NCI-H1417 (cell line): ENCODE results near the gene PGM5.

Source experiments
- DNase-seq, 3 experiments: peaks; one replicate each; lab custom pipeline; 2025; lab: John Stamatoyannopoulos, UW

PGM5 gene

DNA sequence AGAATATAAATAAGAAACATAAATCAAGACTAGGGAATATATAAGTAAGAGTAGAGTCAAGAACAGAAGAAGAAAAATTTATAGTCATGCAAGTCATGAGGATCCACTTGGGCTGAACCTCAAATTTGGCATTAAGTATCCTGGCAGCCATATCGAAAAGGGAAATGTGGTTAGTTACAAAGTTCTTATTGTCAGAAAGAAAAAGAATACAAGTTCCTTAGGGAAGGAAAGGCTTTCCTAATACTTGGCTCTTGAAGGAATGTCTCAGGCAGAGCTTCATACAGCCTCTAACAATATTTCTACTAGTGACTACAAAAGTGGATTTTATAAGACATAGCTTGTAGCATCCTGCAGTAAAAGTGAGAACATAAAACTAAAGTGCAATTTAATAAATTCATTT is 138.8 kb downstream of the PGM5 start:
- no peak for DNase-seq

DNA sequence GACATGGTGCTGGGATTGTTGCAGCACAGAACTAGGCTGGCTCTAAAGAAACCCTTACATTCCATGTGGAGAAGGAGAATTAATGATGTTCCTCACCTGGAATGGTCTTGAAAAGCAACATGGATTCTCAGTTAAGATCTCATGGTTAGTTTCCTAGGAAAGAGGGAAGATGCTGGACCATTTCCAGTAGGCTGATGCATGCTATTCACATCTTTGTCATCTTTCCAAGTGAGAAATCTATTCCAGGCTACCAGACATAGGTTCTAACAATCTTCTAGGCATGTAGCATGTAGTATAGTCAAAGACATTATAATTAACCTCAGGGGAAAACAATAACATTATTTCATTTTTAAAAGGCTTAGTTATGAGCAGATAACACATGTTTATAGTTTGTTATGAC is 139.9 kb downstream of the PGM5 start:
- DNase-seq: no peak

DNA sequence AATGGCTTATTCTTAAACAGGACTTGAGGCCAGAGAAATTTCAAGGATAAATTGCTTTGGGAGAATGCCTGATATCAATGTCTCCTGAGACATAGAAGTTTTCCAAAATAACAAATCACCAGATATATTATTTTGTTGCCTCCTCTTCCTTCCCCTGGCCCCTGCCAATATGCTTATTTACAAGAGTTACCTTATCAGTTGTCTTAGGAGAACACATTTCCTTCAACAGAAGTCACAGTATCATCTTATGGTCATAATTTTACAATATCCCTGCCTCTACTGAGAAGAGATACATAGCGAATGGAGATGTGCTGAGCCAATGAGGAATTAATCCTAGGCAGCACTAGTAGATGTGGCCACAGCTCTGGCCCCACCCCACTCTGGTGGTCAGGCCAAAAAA is 141.2 kb downstream of the PGM5 start:
- DNase-seq: no peak

DNA sequence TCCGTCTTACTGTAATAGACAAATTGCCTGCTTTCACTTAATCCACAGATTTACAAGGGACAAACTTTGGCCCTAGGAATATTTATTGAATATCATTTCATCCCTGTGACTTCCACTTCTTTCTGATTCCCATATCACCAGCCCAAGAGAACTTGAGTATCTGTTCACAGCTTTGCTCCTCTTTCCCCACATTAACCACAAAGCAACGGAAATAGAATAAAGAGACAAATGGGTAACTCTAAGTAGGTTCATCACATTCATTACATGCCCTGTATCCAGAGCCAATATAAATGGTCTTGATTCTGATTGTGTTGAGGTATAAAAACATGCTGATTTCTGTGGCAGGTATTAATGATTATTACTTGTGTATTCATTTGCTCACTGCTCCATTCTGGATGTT is 142.4 kb downstream of the PGM5 start:
- no peak for DNase-seq

DNA sequence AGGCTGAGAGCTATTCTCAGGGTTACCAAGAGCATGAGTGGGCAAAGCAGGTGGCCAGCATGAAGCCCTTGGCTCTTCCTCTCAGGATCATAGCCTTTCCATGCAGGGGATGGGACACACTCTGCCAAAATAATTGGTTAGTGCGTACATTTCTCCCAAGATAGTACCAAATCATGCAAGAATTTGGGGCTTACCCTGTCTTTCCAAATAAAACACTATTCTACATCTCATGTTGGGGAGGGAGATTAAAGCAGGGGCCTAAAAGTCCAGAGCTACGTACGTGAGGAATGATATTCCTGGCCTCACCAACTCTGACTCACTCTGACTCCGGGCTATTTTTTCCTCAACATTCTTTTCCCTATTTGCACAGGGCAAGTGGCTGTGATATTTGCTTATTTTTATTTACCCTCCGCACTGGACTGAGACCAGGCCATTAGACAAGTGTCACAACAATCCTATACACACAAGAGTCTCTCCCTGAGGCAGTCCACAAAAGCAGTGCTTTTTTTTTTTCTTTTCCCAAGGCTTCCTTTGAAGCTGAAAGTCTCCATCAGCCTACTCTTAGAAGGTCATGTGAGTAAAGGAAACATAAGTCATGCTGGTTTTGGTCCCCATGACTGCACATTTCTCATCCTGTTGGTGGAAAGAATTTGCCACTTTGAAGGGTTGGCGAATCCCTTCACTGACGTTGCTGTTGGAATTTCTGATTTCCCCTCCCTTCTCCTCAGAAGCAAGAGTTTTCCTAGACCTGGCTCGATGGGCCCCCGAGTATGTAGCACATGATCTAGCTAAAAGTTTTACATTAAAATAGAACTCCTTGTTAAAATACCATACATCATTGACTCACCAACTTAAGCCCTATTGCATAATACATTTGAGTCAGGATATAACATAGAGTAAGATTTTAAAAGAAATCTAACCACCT is 144.3 kb downstream of the PGM5 start:
- peak in 1 of 3 experiments; percentile 38 for DNase-seq

DNA sequence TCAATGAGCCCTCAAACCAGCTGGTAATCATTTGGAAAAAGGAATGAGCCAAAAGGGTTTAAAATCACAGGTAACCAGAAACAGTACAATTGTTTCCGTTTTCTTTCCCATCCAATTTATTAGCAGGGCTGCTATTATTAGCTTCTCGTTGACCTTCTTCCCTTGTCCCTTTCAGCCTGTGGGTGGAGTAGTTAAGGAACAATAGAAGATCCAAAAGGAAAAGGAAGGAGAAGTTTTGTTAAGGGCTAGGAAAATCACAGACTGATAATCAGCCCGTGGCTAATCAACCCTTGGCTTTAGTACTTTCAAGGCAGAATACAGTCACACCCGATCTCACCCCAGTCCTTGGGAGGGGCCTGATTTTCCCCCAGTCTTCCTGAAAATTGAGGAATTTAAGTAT is 145.9 kb downstream of the PGM5 start:
- no peak for DNase-seq

DNA sequence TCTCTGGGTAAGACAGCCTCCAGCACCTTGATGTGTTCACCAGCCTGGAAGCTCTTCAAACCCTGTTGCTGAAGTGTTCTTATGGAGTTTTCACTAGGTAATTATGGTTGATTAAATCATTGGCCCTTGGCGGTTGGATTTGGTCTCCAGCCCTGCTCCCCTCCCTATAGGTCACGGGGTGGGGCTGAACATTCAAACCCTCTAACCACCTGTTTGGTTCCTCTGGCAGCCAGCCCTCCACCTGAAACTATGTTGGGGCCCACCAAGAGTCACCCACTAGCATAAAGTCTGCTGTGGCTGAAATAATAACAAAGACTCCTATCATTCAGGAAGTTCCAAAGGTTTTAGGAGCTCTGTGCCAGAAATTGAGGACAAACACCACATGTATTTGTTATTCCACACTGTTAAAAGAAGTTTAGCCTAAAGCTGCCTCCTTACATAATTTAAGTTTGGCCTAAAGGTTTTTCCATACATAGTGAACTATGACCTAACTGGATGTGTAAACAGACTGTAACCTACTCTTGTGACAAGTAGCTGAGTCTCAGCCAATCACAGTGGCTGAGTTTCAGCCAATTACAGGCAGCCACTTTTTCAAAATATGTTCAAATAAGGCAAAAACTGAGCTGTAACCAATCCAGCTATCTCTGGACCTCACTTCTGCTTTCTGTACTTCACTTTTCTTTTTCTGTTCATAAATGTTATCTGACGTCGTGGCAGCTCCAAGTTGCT is 149.4 kb downstream of the PGM5 start:
- DNase-seq: peak in 1 of 3 experiments; percentile 26

DNA sequence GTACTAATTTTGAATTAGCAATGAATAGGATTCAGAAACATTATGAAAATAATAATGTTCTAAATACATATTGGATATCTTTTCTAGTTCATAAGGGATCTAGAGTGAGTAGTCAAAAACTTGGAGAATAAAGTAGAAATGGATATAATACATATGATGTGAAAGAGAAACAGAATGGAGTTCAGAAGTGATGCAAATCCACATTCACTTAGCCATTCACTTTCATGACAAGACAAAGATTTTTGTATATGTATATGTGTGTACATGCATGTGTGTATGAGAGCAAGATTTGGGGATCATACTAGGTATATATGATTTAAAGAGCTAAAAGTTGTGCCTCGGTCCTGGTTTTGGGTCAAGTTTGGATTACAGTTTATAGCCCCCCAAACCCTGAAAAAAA is 150.1 kb downstream of the PGM5 start:
- no peak for DNase-seq

DNA sequence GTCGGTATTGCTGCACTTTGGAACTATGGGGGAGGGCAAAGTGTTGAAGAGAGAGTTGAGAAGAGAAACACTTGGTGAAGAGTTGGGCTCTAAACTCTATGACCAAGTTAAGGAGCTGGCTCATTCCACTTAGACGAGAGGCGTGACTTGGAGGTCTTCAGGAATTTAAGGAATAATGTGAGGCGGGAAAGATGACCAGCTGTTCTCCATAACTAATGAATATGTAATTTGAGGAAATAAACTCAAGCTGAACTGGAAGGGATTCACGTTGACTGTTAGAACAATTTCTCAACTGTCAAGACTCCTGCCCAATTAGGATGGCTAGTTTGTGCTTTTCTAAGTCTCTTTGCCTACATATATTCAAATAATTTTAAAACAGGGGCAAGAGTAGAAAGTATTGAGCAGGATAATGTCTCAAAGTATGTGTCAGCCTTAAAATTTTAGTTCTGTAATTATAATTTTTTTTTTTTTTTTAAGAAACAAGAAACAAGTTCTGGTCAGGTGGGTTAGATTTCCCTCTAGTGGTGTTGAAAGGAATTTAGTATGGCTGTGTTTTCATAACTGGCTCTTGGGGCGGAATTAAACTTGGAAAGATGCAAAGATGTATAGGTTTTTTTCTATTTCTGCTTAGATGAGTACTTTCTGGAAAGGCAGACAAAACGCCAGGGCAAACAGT is 150.9 kb downstream of the PGM5 start:
- DNase-seq: peak in 1 of 3 experiments; percentile 61

DNA sequence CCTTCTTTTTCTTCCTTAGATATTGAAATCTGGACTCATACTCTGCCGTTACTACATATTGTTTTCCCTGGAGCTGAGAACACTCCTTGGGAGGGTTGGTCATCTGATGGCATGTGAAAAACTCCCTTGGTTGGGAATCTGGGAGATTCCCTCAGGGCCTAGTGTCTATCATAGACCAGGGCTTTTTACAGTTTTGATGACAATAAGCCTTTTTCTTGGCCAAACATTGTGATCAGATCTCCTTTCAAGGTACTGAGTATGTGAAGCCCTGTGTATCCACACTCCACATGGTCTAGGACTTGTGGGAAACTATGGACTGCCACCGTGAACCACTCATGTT is 151.4 kb downstream of the PGM5 start:
- DNase-seq: no peak

DNA sequence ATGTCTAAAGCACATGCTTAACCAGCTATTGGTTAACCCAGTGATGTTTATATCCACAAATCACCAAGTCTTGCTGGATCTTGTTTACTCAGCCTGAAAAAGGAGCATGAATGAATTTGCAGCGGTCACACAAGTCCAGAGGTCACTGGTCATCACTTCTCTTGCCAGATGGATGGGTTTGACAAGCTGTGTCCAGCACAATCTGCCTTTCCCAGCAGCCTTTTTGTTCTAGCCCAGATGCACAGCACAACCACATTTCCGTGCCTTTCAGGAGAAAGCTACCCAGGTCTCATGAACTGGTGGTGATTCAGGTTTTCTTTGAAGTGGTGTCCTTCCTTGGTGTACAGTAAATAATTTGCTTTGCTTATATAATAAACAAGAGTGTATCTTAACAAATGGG is 152.1 kb downstream of the PGM5 start:
- DNase-seq: no peak

DNA sequence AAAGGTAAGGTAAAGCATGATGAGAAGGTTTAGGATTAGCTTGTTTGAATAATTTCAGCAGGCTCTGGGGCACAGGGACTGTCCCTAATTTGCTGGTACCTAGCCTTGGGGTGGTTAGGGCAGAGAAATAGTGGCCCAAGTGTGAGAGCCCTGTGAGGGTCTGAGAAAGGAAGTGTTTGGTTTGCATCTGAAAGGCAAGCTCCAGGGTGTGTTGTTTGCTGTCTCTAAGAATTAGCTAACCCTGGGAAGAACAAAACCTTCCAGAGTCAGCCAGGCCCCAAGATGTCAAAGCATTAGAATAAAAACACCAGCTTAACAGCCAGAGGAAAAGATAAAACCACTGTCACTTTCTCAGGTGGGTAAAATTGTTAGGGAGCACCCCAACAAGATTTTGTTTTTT is 153.3 kb downstream of the PGM5 start:
- DNase-seq: no peak

DNA sequence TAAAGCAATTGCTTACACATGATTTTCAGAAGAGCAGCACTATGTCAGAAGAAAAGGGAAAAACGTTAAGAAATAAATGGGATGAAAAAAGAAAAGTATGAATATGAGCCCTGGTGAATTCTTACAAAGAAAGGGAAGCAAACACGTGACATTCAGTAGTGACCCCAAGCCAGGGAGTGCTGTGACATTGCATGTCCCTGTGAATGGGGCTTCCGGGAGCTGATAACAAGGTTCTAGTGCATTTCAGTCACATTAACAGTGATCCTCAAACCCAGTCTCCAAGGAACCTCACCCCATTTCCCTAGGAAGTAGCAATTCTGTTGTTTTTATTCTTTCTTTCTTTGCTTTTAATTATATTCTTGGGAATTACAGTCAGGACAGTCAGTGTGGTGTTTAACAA is 157.0 kb downstream of the PGM5 start:
- no peak for DNase-seq

DNA sequence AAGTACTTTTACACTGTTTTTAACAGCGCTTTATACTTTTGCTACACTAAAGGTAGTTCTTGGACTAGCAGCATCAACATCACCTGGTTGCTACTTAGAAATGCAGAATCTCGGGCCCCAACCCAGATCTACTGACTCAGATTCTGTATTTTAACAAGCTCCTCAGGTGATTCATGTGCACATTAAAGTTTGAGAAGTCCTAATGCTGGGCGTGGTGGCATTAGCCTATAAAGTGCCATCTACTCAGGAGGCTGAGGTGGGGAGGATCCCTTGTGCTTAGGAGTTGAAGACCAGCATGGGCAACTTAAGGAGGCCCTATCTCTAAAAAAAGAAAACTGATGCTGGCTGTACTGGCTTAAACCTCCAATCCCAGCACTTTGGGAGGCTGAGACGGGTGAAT is 157.6 kb downstream of the PGM5 start:
- DNase-seq: no peak

DNA sequence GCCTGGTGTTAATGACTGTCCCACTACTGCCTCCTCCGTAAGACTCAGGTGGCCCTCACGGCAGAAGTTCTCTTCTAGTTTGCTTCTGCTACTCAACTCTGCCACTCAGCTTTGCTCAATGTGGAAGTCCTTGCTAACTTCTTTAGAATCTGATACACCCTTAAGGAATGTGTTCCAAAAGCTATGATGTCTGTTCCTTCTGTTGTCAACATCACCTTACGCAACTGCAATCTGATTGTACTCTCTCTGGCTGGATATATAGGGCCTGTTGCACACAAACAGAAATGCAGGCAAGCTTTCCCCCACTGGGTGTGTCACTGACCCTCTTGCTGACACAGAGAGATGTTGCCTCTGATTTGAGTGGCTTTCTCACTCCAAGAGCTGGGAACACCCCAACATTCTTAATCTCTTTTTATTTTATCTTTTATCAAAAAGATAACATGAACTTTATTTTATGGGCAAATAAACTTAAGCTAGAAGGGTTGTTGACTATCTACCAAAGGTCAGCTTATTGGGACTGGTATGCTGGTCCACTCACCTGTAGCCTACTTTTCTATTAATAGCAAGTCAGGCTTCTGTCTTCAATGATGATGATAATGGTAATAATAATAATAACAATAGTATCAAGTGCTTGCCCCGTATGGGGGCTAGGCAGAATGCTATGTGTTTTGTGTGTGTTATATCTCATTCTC is 159.1 kb downstream of the PGM5 start:
- no peak for DNase-seq

DNA sequence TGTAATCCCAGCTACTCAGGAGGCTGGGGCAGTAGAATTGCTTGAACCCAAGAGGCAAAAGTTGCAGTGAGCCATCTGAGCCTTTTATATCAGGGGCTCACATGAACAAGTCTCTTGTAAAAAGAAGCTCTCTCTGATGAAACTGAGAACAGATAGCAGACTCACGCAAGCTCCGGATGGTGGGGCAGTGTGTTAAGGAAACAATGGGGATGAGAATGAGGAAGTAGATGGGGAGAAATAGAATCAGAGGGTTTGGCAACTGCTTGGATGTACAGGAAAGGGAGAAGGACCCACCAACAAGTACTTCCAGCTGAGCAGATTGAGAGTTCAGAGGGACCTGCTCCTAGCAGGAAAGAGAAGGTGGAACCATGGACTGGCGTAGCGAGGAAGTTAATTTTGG is 165.7 kb downstream of the PGM5 start:
- no peak for DNase-seq

DNA sequence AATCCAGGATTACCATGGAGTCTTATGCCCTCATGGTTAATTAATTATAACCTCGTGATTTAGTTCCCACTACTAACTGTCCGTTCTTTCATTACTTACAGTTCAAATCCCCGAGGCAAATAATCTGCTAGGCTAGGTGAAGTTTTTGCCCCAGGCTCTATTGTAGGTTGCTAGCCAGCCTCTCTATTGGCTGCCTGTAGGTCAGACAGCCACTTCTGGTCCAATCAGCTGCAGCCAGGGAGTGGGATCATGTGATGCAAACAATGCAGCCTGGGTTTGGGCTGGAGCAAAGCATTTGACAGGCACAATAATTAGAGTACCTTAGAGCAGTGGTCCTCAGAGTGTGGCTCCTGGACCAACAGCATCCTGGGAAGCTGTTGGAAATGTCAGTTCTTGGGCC is 166.5 kb downstream of the PGM5 start:
- DNase-seq: peak in 1 of 3 experiments; percentile 13

DNA sequence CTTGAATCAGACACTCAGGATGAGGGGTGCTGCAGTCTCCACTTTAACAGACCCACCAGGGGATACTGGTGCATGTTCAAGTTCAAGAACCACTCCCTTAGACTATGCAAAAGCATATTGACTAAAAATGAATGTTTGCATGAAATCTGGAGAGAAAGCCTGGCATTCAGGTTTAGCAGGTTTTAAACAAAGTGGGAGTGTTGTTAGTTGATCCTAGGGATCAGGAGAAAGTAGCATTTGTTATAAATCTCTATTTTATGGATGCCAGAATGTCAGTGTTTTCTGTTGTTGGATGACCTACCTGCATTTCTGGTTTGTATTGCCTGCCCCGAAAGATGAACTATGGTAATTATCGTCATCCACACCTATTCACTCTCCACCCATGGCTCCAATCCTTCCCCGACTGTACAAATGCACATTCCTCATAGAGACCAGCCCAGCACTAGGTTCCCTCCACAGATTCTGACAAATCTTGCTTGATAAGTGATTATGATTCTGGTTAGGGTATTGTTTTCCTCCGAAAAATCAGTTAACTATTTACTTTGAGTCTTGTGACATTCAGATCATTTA is 167.0 kb downstream of the PGM5 start:
- no peak for DNase-seq

DNA sequence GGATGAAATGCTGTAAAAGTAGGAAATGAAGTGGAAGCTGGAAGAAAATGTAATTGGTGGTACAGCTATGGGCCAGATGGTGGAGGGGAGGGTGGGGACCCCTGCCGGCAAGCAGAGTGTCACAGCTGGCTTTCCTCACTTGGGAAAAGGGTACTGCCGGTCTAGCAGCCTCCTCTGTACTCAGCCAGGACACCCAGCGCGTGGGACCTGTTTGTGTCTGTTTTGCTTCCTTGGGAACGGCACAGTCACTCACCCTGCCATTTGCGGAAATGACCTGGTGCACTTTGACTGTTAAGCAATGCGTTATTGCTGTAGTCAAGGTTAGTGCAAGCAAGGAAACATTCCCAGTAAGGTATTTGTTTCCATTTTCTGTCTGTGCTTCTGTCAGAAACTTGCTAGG is 174.2 kb downstream of the PGM5 start:
- DNase-seq: peak in 2 of 3 experiments; percentile 6 to 42

DNA sequence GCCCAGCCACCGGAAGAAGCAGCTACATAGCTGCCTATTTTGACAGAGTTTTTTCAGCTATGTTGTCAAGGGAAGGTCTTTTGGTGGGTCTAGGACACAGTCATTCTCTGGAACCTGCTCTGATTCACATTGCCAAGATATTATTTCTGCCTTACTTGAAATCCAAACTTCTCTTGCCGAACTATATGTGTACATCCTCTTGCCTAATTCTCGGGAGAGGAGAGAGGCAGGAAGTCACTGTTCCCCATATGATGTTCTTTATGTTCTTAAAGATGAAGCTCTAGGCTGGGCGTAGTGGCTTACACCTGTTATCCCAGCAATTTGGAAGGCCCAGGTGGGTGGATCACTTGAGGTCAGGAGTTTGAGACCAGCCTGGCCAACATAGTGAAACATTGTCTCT is 175.7 kb downstream of the PGM5 start:
- no peak for DNase-seq

DNA sequence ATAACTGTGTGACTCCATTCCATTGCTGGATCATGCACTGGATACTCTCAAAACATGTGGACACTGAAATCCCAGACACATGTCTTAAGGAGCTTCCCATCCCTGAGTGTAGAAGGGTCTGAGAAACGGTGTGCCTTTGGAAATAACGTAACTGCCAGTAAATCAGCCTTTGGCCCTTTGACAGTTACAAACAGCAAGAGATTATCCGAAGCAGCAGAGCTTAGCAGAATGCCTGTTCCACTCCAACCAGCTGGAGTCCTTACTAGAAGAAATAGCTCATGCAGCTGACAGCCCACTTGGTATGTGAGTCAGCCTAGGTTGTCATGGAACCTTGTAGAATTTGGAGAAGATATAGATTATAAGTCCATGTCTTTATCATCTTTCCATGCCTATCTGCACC is 177.3 kb downstream of the PGM5 start:
- no peak for DNase-seq
